ENCODE measurements around the gene KCNJ3. TPM values are rescaled to one million over a fixed set of nuclear protein-coding genes. Genes with fewer than 3 reads are reported as not detected.

KCNJ3 gene
- total and polyA plus RNA-seq, 5 donors from 2014 or later: not detected

GRCh38 chr2:154697418-154698252 lies 860 bp upstream of the KCNJ3 start:
- peaks cover 0 to 6% (median 3%) of the 10 kb centered on the region in 4 donors for H3K4me1 Mint-ChIP-seq
- H3K36me3 Mint-ChIP-seq: no peaks in the 10 kb centered on the region
- ATAC-seq (ENCODE audit: low read depth in 2 of 2) (no peak), DNase-seq (no peak)
- H3K4me1 ChIP-seq (ENCODE audit: control insufficient read depth, insufficient read depth, low read length, poor library complexity, severe bottlenecking): no peaks in the 10 kb centered on the region
- H3K27me3 ChIP-seq (ENCODE audit: control insufficient read depth, insufficient read depth, low read length): no peaks in the 10 kb centered on the region
- H3K4me3 ChIP-seq (ENCODE audit: low read depth, low read length): no peak overlapping the region
- no peak overlapping the region for H3K27ac Mint-ChIP-seq
- peaks cover 20% of the 10 kb centered on the region for H3K27me3 Mint-ChIP-seq
- H3K36me3 ChIP-seq (ENCODE audit: control insufficient read depth, insufficient read depth, low read length): no peaks in the 10 kb centered on the region
- H3K4me3 Mint-ChIP-seq: peak overlapping the region in 1 of 4 donors; percentile 28
- H3K9me3 Mint-ChIP-seq: peaks cover 0 to 11% (median 0%) of the 10 kb centered on the region in 7 donors
- no peaks in the 10 kb centered on the region for H3K9me3 ChIP-seq (ENCODE audit: control insufficient read depth in 2 of 2, low read length in 2 of 2)
- no peak overlapping the region for H3K27ac ChIP-seq (ENCODE audit: insufficient read depth, low read length, poor library complexity, severe bottlenecking)

GRCh38 chr2:154698721-154699574 lies 453 bp downstream of the KCNJ3 start:
- no peaks in the 10 kb centered on the region for H3K36me3 Mint-ChIP-seq
- H3K4me1 Mint-ChIP-seq: peaks cover 0 to 6% (median 3%) of the 10 kb centered on the region in 4 donors
- H3K4me3 ChIP-seq (ENCODE audit: low read depth, low read length): no peak overlapping the region
- H3K27ac ChIP-seq (ENCODE audit: insufficient read depth, low read length, poor library complexity, severe bottlenecking): no peak overlapping the region
- H3K4me1 ChIP-seq (ENCODE audit: control insufficient read depth, insufficient read depth, low read length, poor library complexity, severe bottlenecking): no peaks in the 10 kb centered on the region
- ATAC-seq (ENCODE audit: low read depth in 2 of 2): no peak
- peaks cover 20% of the 10 kb centered on the region for H3K27me3 Mint-ChIP-seq
- H3K27ac Mint-ChIP-seq: no peak overlapping the region
- H3K36me3 ChIP-seq (ENCODE audit: control insufficient read depth, insufficient read depth, low read length): no peaks in the 10 kb centered on the region
- H3K27me3 ChIP-seq (ENCODE audit: control insufficient read depth, insufficient read depth, low read length): no peaks in the 10 kb centered on the region
- peak overlapping the region in 2 of 4 donors; percentile 47 to 80 for H3K4me3 Mint-ChIP-seq
- no peaks in the 10 kb centered on the region for H3K9me3 ChIP-seq (ENCODE audit: control insufficient read depth in 2 of 2, low read length in 2 of 2)
- no peak for DNase-seq
- peaks cover 0 to 11% (median 0%) of the 10 kb centered on the region in 7 donors for H3K9me3 Mint-ChIP-seq

GRCh38 chr2:154699575-154699930 lies 1.1 kb downstream of the KCNJ3 start:
- H3K27me3 Mint-ChIP-seq: peaks cover 20% of the 10 kb centered on the region
- no peak overlapping the region for H3K4me3 ChIP-seq (ENCODE audit: low read depth, low read length)
- peak overlapping the region in 2 of 4 donors; percentile 47 to 80 for H3K4me3 Mint-ChIP-seq
- H3K27me3 ChIP-seq (ENCODE audit: control insufficient read depth, insufficient read depth, low read length): no peaks in the 10 kb centered on the region
- H3K36me3 Mint-ChIP-seq: no peaks in the 10 kb centered on the region
- peaks cover 0 to 6% (median 3%) of the 10 kb centered on the region in 4 donors for H3K4me1 Mint-ChIP-seq
- no peaks in the 10 kb centered on the region for H3K4me1 ChIP-seq (ENCODE audit: control insufficient read depth, insufficient read depth, low read length, poor library complexity, severe bottlenecking)
- DNase-seq (no peak), ATAC-seq (ENCODE audit: low read depth in 2 of 2) (no peak)
- H3K27ac ChIP-seq (ENCODE audit: insufficient read depth, low read length, poor library complexity, severe bottlenecking): no peak overlapping the region
- no peaks in the 10 kb centered on the region for H3K36me3 ChIP-seq (ENCODE audit: control insufficient read depth, insufficient read depth, low read length)
- H3K9me3 Mint-ChIP-seq: peaks cover 0 to 11% (median 0%) of the 10 kb centered on the region in 7 donors
- H3K27ac Mint-ChIP-seq: no peak overlapping the region
- no peaks in the 10 kb centered on the region for H3K9me3 ChIP-seq (ENCODE audit: control insufficient read depth in 2 of 2, low read length in 2 of 2)

GRCh38 chr2:154700136-154700535 lies 1.6 kb downstream of the KCNJ3 start:
- DNase-seq (no peak), ATAC-seq (ENCODE audit: low read depth in 2 of 2) (no peak)
- no peaks in the 10 kb centered on the region for H3K27me3 ChIP-seq (ENCODE audit: control insufficient read depth, insufficient read depth, low read length)
- H3K27ac ChIP-seq (ENCODE audit: insufficient read depth, low read length, poor library complexity, severe bottlenecking): no peak overlapping the region
- H3K4me1 ChIP-seq (ENCODE audit: control insufficient read depth, insufficient read depth, low read length, poor library complexity, severe bottlenecking): no peaks in the 10 kb centered on the region
- H3K4me3 ChIP-seq (ENCODE audit: low read depth, low read length): no peak overlapping the region
- Mint-ChIP-seq H3K9me3 (peaks cover 0 to 11% (median 0%) of the 10 kb centered on the region in 7 donors), H3K4me3 (no peak overlapping the region), H3K27ac (no peak overlapping the region), H3K36me3 (no peaks in the 10 kb centered on the region), H3K4me1 (peaks cover 0 to 6% (median 3%) of the 10 kb centered on the region in 4 donors), H3K27me3 (peaks cover 20% of the 10 kb centered on the region)
- H3K9me3 ChIP-seq (ENCODE audit: control insufficient read depth in 2 of 2, low read length in 2 of 2): no peaks in the 10 kb centered on the region
- H3K36me3 ChIP-seq (ENCODE audit: control insufficient read depth, insufficient read depth, low read length): no peaks in the 10 kb centered on the region

GRCh38 chr2:154704991-154705390 lies 6.5 kb downstream of the KCNJ3 start:
- ATAC-seq (ENCODE audit: low read depth in 2 of 2) (no peak), DNase-seq (no peak)
- Mint-ChIP-seq H3K27ac (no peak overlapping the region), H3K4me3 (no peak overlapping the region), H3K27me3 (no peaks in the 10 kb centered on the region), H3K4me1 (no peaks in the 10 kb centered on the region), H3K9me3 (peaks cover 0 to 4% (median 0%) of the 10 kb centered on the region in 7 donors), H3K36me3 (no peaks in the 10 kb centered on the region)
- no peaks in the 10 kb centered on the region for H3K27me3 ChIP-seq (ENCODE audit: control insufficient read depth, insufficient read depth, low read length)
- no peak overlapping the region for H3K27ac ChIP-seq (ENCODE audit: insufficient read depth, low read length, poor library complexity, severe bottlenecking)
- H3K4me1 ChIP-seq (ENCODE audit: control insufficient read depth, insufficient read depth, low read length, poor library complexity, severe bottlenecking): no peaks in the 10 kb centered on the region
- no peaks in the 10 kb centered on the region for H3K36me3 ChIP-seq (ENCODE audit: control insufficient read depth, insufficient read depth, low read length)
- no peaks in the 10 kb centered on the region for H3K9me3 ChIP-seq (ENCODE audit: control insufficient read depth in 2 of 2, low read length in 2 of 2)
- no peak overlapping the region for H3K4me3 ChIP-seq (ENCODE audit: low read depth, low read length)

GRCh38 chr2:154706660-154707059 lies 8.2 kb downstream of the KCNJ3 start:
- Histone ChIP-seq H3K4me1 (ENCODE audit: control insufficient read depth, insufficient read depth, low read length, poor library complexity, severe bottlenecking) (no peaks in the 10 kb centered on the region), H3K36me3 (ENCODE audit: control insufficient read depth, insufficient read depth, low read length) (no peaks in the 10 kb centered on the region), H3K27ac (ENCODE audit: insufficient read depth, low read length, poor library complexity, severe bottlenecking) (no peak overlapping the region), H3K4me3 (ENCODE audit: low read depth, low read length) (no peak overlapping the region), H3K27me3 (ENCODE audit: control insufficient read depth, insufficient read depth, low read length) (no peaks in the 10 kb centered on the region), H3K9me3 (ENCODE audit: control insufficient read depth in 2 of 2, low read length in 2 of 2) (no peaks in the 10 kb centered on the region)
- H3K27ac Mint-ChIP-seq: no peak overlapping the region
- peaks cover 0 to 4% (median 0%) of the 10 kb centered on the region in 7 donors for H3K9me3 Mint-ChIP-seq
- H3K4me1 Mint-ChIP-seq: no peaks in the 10 kb centered on the region
- H3K36me3 Mint-ChIP-seq: no peaks in the 10 kb centered on the region
- no peaks in the 10 kb centered on the region for H3K27me3 Mint-ChIP-seq
- ATAC-seq (ENCODE audit: low read depth in 2 of 2): no peak
- no peak overlapping the region for H3K4me3 Mint-ChIP-seq
- no peak for DNase-seq

GRCh38 chr2:154707994-154708575 lies 9.6 kb downstream of the KCNJ3 start:
- no peak for DNase-seq
- Mint-ChIP-seq H3K36me3 (no peaks in the 10 kb centered on the region), H3K27ac (no peak overlapping the region)

More at GRCh38 chr2:154707994-154708575, 9.6 kb downstream of the KCNJ3 start:
- Histone ChIP-seq H3K4me1 (ENCODE audit: control insufficient read depth, insufficient read depth, low read length, poor library complexity, severe bottlenecking) (no peaks in the 10 kb centered on the region), H3K27ac (ENCODE audit: insufficient read depth, low read length, poor library complexity, severe bottlenecking) (no peak overlapping the region), H3K4me3 (ENCODE audit: low read depth, low read length) (no peak overlapping the region), H3K27me3 (ENCODE audit: control insufficient read depth, insufficient read depth, low read length) (no peaks in the 10 kb centered on the region), H3K9me3 (ENCODE audit: control insufficient read depth in 2 of 2, low read length in 2 of 2) (no peaks in the 10 kb centered on the region), H3K36me3 (ENCODE audit: control insufficient read depth, insufficient read depth, low read length) (no peaks in the 10 kb centered on the region)
- H3K27me3 Mint-ChIP-seq: no peaks in the 10 kb centered on the region
- no peaks in the 10 kb centered on the region for H3K4me1 Mint-ChIP-seq
- no peak for ATAC-seq (ENCODE audit: low read depth in 2 of 2)
- H3K4me3 Mint-ChIP-seq: no peak overlapping the region
- H3K9me3 Mint-ChIP-seq: peaks cover 0 to 6% (median 0%) of the 10 kb centered on the region in 7 donors

Measured in CD4-positive, CD25-positive, alpha-beta regulatory T cell (primary cell).